WTC11 (cell line): ENCODE results near the gene KRT76. TPM values are rescaled to one million over a fixed set of nuclear protein-coding genes. Genes with fewer than 3 reads are reported as not detected.

Experiments
- ATAC-seq: fragments of 200-7000 bp; cut with Tn5 transposase; 2 replicates; pipeline ENCODE4 v1.10.0; 2021; ENCODE audit warnings: mild to moderate bottlenecking, moderate library complexity
- CTCF ChIA-PET: fragments of 300-600 bp; sonication (Branson Sonifier 250); formaldehyde crosslinking; loops from one replicate; lab custom pipeline; 2021; ENCODE audit warnings: antibody characterized with exemption; lab: Charles Lee
- POLR2A ChIA-PET: fragments of 350-600 bp; sonication (Branson Sonifier 250); formaldehyde crosslinking; loops from one replicate; lab custom pipeline; 2021; ENCODE audit warnings: antibody characterized with exemption; lab: Charles Lee
- DNase-seq: peaks from one replicate; pipeline ENCODE4 v3.0.0; 2021; ENCODE audit warnings: low spot score
- H3K27ac Mint-ChIP-seq: 2 replicates; pipeline ENCODE4 v1.8.0; 2021; ENCODE audit warnings: mixed read lengths
- H3K27me3 Mint-ChIP-seq: 2 replicates; pipeline ENCODE4 v1.8.0; 2021; ENCODE audit warnings: low read depth, mild to moderate bottlenecking, moderate library complexity, mixed read lengths
- H3K36me3 Mint-ChIP-seq: 2 replicates; pipeline ENCODE4 v1.8.0; 2021; ENCODE audit warnings: mixed read lengths
- H3K4me1 Mint-ChIP-seq: 2 replicates; pipeline ENCODE4 v1.8.0; 2022; ENCODE audit warnings: mixed read lengths
- H3K4me3 Mint-ChIP-seq: 2 replicates; pipeline ENCODE4 v1.8.0; 2021; ENCODE audit warnings: mild to moderate bottlenecking, moderate library complexity, mixed read lengths
- H3K9me3 Mint-ChIP-seq: 2 replicates; pipeline ENCODE4 v1.8.0; 2021; ENCODE audit warnings: mixed read lengths
- ATF1 ChIP-seq: sonication (generic); formaldehyde crosslinking; IDR thresholded peaks from 2 replicates; pipeline ENCODE4 v1.8.1; 2023; ENCODE audit warnings: mild to moderate bottlenecking, moderate library complexity, missing genetic modification reagents
- FOXJ3 ChIP-seq: sonication (generic); formaldehyde crosslinking; IDR thresholded peaks from 2 replicates; pipeline ENCODE4 v1.9.0; 2021; ENCODE audit warnings: missing genetic modification reagents, mild to moderate bottlenecking, borderline replicate concordance
- FOXP1 ChIP-seq: sonication (generic); formaldehyde crosslinking; IDR thresholded peaks from 2 replicates; pipeline ENCODE4 v1.8.0; 2022; ENCODE audit warnings: missing genetic modification reagents, mild to moderate bottlenecking, moderate library complexity, borderline replicate concordance
- GABPB1 ChIP-seq: sonication (generic); formaldehyde crosslinking; IDR thresholded peaks from 2 replicates; pipeline ENCODE4 v1.8.1; 2023; ENCODE audit warnings: mild to moderate bottlenecking, missing genetic modification reagents
- GRHL2 ChIP-seq: fragments of 250-450 bp; sonication (Bioruptor Pico); IDR thresholded peaks from 2 replicates; pipeline ENCODE4 v1.8.0; 2022; ENCODE audit warnings: mild to moderate bottlenecking, moderate library complexity; ENCODE audit not compliant: insufficient replicate concordance, severe bottlenecking
- JAZF1 ChIP-seq: fragments of 250-450 bp; sonication (Bioruptor Pico); IDR thresholded peaks from 2 replicates; pipeline ENCODE4 v1.9.0; 2021; ENCODE audit warnings: moderate library complexity, mild to moderate bottlenecking, inconsistent platforms
- NR1H2 ChIP-seq: sonication (generic); formaldehyde crosslinking; IDR thresholded peaks from 2 replicates; pipeline ENCODE4 v1.9.0; 2021; ENCODE audit warnings: mild to moderate bottlenecking, moderate library complexity, missing genetic modification reagents
- RELA ChIP-seq: sonication (generic); formaldehyde crosslinking; IDR thresholded peaks from 2 replicates; pipeline ENCODE4 v1.8.1; 2022; ENCODE audit warnings: missing genetic modification reagents, mild to moderate bottlenecking, borderline replicate concordance
- RORB ChIP-seq: fragments of 250-450 bp; sonication (Bioruptor Pico); IDR thresholded peaks from 2 replicates; pipeline ENCODE4 v1.9.0; 2021; ENCODE audit warnings: mild to moderate bottlenecking
- SMAD3 ChIP-seq: sonication (generic); formaldehyde crosslinking; IDR thresholded peaks from 2 replicates; pipeline ENCODE4 v1.8.0; 2022; ENCODE audit warnings: missing genetic modification reagents, mild to moderate bottlenecking, borderline replicate concordance
- SP1 ChIP-seq: sonication (generic); formaldehyde crosslinking; conservative IDR thresholded peaks from 2 replicates; pipeline ENCODE4 v1.8.1; 2022; ENCODE audit warnings: missing genetic modification reagents
- TEAD4 ChIP-seq: sonication (generic); formaldehyde crosslinking; IDR thresholded peaks from 2 replicates; pipeline ENCODE4 v1.8.0; 2022; ENCODE audit warnings: mild to moderate bottlenecking, missing genetic modification reagents
- total RNA-seq: library from RNA; stranded (reverse); gene quantifications from 3 replicates; pipeline ENCODE4 v1.2.3, GENCODE V29; 2021
- TF ChIP-seq, protein P1 (sequence below): sonication (generic); formaldehyde crosslinking; conservative IDR thresholded peaks from 2 replicates; pipeline ENCODE4 v1.8.1; 2023; ENCODE audit warnings: mild to moderate bottlenecking, low read depth, missing genetic modification reagents, moderate library complexity
- TF ChIP-seq, protein P2 (sequence below): fragments of 250-450 bp; sonication (Bioruptor Pico); IDR thresholded peaks from 2 replicates; pipeline ENCODE4 v1.9.0; 2021; ENCODE audit warnings: moderate library complexity, mild to moderate bottlenecking, inconsistent platforms, borderline replicate concordance
- TF ChIP-seq, protein P3 (sequence below): sonication (generic); formaldehyde crosslinking; IDR thresholded peaks from 2 replicates; pipeline ENCODE4 v1.8.0; 2022; ENCODE audit warnings: mild to moderate bottlenecking, missing genetic modification reagents
- TF ChIP-seq, protein P4 (sequence below): sonication (generic); formaldehyde crosslinking; IDR thresholded peaks from 2 replicates; pipeline ENCODE4 v1.8.0; 2023; ENCODE audit warnings: missing genetic modification reagents
- TF ChIP-seq, protein P5 (sequence below): sonication (generic); formaldehyde crosslinking; IDR thresholded peaks from 2 replicates; pipeline ENCODE4 v1.8.1; 2022; ENCODE audit warnings: missing genetic modification reagents, borderline replicate concordance
- TF ChIP-seq, protein P6 (sequence below): fragments of 250-450 bp; sonication (Bioruptor Pico); IDR thresholded peaks from 2 replicates; pipeline ENCODE4 v1.9.0; 2021; ENCODE audit warnings: mild to moderate bottlenecking, borderline replicate concordance
- TF ChIP-seq, protein P7 (sequence below): sonication (generic); formaldehyde crosslinking; IDR thresholded peaks from 2 replicates; pipeline ENCODE4 v1.8.1; 2023; ENCODE audit warnings: mild to moderate bottlenecking, missing genetic modification reagents

Gene KRT76
- total RNA-seq, 1 experiment from 2014 or later: not detected

DNA sequence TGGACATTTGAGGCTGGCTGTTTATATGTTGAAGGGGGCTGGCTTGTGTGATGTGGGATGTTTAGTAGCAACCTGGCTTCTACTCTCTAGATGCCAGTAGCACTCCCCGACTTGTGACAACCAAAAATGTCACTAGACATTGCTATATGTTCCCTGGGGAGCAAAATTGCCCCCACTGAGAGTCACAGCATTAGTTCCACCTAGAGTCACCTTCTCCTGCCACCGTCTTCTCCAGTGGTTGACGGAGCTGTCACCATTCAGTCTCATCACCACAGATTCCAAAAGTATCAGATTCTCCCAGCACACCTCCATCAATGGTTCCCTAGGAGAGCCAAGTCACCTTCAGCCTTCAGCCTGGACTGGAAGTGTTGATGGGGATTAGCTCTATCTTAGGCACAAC lies 7.8 kb upstream of the KRT76 start (continued):
- TF ChIP-seq, protein P1, sequence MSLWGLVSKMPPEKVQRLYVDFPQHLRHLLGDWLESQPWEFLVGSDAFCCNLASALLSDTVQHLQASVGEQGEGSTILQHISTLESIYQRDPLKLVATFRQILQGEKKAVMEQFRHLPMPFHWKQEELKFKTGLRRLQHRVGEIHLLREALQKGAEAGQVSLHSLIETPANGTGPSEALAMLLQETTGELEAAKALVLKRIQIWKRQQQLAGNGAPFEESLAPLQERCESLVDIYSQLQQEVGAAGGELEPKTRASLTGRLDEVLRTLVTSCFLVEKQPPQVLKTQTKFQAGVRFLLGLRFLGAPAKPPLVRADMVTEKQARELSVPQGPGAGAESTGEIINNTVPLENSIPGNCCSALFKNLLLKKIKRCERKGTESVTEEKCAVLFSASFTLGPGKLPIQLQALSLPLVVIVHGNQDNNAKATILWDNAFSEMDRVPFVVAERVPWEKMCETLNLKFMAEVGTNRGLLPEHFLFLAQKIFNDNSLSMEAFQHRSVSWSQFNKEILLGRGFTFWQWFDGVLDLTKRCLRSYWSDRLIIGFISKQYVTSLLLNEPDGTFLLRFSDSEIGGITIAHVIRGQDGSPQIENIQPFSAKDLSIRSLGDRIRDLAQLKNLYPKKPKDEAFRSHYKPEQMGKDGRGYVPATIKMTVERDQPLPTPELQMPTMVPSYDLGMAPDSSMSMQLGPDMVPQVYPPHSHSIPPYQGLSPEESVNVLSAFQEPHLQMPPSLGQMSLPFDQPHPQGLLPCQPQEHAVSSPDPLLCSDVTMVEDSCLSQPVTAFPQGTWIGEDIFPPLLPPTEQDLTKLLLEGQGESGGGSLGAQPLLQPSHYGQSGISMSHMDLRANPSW (CRISPR knock-in tag): no peak

DNA sequence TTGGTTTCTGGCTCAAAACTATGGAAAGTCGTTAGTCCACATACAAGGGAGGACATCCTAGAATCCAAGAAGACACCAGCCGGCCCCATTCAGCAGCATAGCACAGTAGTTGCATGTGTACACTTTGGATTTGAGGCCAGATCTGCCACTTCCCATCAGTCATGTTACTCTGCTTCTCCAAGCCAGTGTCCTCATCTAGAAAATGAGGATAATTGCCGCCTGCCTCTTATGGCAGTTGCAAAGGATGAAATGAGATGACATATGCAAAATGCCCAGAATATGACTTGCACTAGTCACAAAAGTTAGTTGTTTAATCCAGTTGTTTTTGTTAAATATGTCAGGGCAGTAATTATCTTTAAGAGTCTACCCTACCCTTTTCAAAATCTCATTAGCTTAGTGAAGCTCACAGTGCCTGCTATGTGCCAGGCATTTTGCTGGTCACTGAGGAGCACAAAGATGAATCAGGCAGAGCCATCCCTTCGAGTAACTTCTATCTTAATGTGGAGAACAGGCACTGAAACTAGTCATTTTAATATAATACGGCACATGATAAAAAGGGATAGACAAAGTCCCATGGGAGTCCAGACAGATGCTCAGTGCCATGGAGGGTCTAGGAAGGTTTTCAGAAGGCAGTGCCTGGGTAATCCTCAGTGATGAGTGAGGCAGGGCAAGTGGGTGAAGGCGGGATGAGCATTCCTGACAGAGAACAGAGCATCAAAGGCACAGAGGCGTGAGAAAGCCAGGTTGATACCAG lies 6.6 kb upstream of the KRT76 start:
- Mint-ChIP-seq H3K4me3 (no peak overlapping the region), H3K36me3 (no peaks in the 10 kb centered on the region), H3K27me3 (peaks cover 3% of the 10 kb centered on the region), H3K4me1 (no peaks in the 10 kb centered on the region), H3K27ac (no peak overlapping the region), H3K9me3 (peaks cover 4% of the 10 kb centered on the region)
- ATAC-seq: no peak
- POLR2A ChIA-PET: no interaction called here
- DNase-seq: no peak
- TF ChIP-seq NR1H2 (no peak), ATF1 (CRISPR knock-in tag) (no peak), JAZF1 (CRISPR knock-in tag) (no peak), GRHL2 (CRISPR knock-in tag) (no peak), SP1 (no peak), SMAD3 (CRISPR knock-in tag) (no peak), GABPB1 (CRISPR knock-in tag) (no peak), RORB (CRISPR knock-in tag) (no peak), TEAD4 (no peak)
- TF ChIP-seq, protein P2, sequence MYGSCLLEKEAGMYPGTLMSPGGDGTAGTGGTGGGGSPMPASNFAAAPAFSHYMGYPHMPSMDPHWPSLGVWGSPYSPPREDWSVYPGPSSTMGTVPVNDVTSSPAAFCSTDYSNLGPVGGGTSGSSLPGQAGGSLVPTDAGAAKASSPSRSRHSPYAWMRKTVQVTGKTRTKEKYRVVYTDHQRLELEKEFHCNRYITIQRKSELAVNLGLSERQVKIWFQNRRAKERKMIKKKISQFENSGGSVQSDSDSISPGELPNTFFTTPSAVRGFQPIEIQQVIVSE (CRISPR knock-in tag): no peak
- TF ChIP-seq, protein P3, sequence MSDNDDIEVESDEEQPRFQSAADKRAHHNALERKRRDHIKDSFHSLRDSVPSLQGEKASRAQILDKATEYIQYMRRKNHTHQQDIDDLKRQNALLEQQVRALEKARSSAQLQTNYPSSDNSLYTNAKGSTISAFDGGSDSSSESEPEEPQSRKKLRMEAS (CRISPR knock-in tag): no peak
- TF ChIP-seq, protein P4, sequence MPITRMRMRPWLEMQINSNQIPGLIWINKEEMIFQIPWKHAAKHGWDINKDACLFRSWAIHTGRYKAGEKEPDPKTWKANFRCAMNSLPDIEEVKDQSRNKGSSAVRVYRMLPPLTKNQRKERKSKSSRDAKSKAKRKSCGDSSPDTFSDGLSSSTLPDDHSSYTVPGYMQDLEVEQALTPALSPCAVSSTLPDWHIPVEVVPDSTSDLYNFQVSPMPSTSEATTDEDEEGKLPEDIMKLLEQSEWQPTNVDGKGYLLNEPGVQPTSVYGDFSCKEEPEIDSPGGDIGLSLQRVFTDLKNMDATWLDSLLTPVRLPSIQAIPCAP: no peak
- TF ChIP-seq, protein P5, sequence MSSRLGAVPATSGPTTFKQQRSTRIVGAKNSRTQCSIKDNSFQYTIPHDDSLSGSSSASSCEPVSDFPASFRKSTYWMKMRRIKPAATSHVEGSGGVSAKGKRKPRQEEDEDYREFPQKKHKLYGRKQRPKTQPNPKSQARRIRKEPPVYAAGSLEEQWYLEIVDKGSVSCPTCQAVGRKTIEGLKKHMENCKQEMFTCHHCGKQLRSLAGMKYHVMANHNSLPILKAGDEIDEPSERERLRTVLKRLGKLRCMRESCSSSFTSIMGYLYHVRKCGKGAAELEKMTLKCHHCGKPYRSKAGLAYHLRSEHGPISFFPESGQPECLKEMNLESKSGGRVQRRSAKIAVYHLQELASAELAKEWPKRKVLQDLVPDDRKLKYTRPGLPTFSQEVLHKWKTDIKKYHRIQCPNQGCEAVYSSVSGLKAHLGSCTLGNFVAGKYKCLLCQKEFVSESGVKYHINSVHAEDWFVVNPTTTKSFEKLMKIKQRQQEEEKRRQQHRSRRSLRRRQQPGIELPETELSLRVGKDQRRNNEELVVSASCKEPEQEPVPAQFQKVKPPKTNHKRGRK (CRISPR knock-in tag): no peak
- CTCF ChIA-PET: no interaction called here

DNA sequence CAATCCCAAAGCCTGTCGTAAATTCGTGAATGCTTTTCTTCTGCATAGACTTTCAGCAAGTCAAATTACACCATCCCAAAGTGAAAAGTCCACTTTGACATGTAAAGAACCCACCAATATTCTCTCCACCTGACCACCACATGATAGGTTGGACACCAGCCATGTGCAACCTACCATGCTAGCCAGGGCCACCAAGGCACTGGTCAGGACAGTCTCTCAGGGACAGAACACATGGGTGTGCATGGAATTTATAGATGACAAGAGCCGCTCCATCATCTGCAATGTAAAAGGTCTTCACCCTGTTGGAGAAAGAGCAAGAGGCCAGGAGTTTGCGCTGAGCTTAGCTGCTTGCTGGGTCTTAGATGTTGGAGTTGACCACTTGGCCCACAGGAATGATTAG lies 5.4 kb upstream of the KRT76 start:
- Mint-ChIP-seq H3K36me3 (no peaks in the 10 kb centered on the region), H3K27me3 (peaks cover 3% of the 10 kb centered on the region; the same call in 1 of the 2 replicates), H3K9me3 (peaks cover 4% of the 10 kb centered on the region), H3K4me3 (no peak overlapping the region), H3K4me1 (no peaks in the 10 kb centered on the region), H3K27ac (no peak overlapping the region)
- ATAC-seq: no peak
- DNase-seq: no peak
- CTCF ChIA-PET: no interaction called here
- POLR2A ChIA-PET: interaction anchor here (0.7 kb wide), 1 partner anchor 39 kb away, joined by 8 read pairs; no protein-coding TSS in a partner anchor
- no peak for TF ChIP-seq FOXP1 (CRISPR knock-in tag)
- TF ChIP-seq ATF1 (CRISPR knock-in tag): no peak
- TF ChIP-seq, protein P6, sequence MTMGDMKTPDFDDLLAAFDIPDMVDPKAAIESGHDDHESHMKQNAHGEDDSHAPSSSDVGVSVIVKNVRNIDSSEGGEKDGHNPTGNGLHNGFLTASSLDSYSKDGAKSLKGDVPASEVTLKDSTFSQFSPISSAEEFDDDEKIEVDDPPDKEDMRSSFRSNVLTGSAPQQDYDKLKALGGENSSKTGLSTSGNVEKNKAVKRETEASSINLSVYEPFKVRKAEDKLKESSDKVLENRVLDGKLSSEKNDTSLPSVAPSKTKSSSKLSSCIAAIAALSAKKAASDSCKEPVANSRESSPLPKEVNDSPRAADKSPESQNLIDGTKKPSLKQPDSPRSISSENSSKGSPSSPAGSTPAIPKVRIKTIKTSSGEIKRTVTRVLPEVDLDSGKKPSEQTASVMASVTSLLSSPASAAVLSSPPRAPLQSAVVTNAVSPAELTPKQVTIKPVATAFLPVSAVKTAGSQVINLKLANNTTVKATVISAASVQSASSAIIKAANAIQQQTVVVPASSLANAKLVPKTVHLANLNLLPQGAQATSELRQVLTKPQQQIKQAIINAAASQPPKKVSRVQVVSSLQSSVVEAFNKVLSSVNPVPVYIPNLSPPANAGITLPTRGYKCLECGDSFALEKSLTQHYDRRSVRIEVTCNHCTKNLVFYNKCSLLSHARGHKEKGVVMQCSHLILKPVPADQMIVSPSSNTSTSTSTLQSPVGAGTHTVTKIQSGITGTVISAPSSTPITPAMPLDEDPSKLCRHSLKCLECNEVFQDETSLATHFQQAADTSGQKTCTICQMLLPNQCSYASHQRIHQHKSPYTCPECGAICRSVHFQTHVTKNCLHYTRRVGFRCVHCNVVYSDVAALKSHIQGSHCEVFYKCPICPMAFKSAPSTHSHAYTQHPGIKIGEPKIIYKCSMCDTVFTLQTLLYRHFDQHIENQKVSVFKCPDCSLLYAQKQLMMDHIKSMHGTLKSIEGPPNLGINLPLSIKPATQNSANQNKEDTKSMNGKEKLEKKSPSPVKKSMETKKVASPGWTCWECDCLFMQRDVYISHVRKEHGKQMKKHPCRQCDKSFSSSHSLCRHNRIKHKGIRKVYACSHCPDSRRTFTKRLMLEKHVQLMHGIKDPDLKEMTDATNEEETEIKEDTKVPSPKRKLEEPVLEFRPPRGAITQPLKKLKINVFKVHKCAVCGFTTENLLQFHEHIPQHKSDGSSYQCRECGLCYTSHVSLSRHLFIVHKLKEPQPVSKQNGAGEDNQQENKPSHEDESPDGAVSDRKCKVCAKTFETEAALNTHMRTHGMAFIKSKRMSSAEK: no peak
- TF ChIP-seq, protein P7, sequence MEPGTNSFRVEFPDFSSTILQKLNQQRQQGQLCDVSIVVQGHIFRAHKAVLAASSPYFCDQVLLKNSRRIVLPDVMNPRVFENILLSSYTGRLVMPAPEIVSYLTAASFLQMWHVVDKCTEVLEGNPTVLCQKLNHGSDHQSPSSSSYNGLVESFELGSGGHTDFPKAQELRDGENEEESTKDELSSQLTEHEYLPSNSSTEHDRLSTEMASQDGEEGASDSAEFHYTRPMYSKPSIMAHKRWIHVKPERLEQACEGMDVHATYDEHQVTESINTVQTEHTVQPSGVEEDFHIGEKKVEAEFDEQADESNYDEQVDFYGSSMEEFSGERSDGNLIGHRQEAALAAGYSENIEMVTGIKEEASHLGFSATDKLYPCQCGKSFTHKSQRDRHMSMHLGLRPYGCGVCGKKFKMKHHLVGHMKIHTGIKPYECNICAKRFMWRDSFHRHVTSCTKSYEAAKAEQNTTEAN (CRISPR knock-in tag): no peak
- no peak for TF ChIP-seq RELA
- TF ChIP-seq, protein P5 (CRISPR knock-in tag): no peak
- TF ChIP-seq FOXJ3 (CRISPR knock-in tag): no peak
